Measurements from ENCODE around the gene SLFN11.
"Not testable (repeated sequence)": the region's sequence is repeated elsewhere in the genome, so short reads cannot be mapped to it uniquely, and the experiment has no call there.

The SLFN11 gene, protein sequence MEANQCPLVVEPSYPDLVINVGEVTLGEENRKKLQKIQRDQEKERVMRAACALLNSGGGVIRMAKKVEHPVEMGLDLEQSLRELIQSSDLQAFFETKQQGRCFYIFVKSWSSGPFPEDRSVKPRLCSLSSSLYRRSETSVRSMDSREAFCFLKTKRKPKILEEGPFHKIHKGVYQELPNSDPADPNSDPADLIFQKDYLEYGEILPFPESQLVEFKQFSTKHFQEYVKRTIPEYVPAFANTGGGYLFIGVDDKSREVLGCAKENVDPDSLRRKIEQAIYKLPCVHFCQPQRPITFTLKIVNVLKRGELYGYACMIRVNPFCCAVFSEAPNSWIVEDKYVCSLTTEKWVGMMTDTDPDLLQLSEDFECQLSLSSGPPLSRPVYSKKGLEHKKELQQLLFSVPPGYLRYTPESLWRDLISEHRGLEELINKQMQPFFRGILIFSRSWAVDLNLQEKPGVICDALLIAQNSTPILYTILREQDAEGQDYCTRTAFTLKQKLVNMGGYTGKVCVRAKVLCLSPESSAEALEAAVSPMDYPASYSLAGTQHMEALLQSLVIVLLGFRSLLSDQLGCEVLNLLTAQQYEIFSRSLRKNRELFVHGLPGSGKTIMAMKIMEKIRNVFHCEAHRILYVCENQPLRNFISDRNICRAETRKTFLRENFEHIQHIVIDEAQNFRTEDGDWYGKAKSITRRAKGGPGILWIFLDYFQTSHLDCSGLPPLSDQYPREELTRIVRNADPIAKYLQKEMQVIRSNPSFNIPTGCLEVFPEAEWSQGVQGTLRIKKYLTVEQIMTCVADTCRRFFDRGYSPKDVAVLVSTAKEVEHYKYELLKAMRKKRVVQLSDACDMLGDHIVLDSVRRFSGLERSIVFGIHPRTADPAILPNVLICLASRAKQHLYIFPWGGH

DNA sequence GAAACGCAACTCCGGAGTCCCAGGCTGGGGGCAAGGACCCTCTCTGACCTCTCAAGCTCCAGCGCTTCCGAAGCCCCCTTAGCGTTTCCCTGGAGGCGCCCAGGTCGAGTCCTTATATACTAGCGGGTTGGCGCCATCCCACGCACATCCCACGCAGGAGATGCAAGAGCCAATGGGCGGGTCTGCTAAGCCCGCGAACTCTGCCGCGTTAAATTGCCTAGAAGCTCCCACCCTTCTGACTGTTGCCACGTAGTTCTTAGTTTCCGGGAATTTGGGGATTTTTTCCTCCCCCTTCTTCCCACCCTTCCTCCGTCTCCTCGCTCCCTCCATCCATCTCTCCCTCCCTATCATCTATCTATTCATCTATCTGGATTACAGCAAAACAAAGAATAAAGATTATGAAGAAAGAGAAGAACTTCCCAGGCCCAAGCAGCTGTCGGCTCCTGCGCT is at the start of gene SLFN11:
Gene SLFN11, minus strand, starts transcription at position 88 of the 450 bp plus-strand sequence. CDS start 9,814 bp downstream, outside the sequence.
- DNase-seq (ENCODE audit: low spot score), result peak; percentile 77

DNA sequence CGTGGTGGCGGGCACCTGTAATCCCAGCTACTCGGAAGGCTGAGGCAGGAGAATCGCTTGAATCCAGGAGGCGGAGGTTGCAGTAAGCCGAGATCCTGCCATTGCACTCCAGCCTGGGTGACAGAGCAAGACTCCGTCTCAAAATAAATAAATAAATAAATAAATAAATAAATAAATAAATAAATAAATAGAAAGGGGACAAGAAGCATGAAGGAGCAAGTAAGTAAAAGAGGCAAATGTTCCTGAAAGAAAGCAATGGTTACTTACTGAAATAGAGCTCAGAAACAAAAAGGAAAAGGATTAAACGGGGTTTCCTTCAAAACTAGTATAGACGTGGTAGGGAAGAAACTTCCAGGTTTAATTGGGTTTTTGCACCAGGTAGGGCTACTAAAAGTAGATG is 47.6 kb upstream of the SLFN11 start:
- not testable (repeated sequence) for DNase-seq (ENCODE audit: low spot score)

DNA sequence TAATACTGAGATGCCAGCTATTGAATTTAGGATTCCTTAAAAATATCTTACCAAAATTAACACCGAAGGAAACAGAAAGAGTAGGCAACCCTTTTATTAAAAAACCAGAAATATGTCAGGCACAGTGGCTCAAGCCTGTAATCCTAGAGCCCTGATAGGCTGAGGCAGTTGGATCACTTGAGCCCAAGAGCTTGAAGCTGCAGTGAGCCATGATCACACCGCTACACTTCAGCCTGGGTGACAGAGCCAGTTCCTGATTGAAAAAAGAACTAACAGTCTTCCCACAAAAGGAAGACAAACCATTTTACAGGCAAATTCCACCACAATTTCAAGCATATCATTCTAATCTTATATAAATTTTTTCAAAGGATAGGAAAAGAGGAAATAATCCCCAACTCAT is 43.2 kb upstream of the SLFN11 start:
- no peak for DNase-seq (ENCODE audit: low spot score)

DNA sequence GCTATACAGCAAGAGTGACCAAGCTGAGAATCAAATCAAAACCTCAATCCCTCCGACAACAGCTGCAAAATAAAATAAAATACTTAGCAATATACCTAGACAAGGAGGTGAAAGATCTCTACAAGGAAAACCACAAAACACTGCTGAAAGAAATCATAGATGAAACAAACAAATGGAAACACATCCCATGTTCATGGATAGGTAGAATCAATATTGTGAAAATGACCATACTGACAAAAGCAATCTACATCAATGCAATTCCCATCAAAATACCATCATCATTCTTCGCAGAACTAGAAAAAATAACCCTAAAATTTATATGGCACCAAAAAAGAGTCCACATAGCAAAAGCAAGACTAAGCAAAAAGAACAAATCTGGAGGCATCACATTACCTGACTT is 41.3 kb upstream of the SLFN11 start:
- not testable (repeated sequence) for DNase-seq (ENCODE audit: low spot score)

DNA sequence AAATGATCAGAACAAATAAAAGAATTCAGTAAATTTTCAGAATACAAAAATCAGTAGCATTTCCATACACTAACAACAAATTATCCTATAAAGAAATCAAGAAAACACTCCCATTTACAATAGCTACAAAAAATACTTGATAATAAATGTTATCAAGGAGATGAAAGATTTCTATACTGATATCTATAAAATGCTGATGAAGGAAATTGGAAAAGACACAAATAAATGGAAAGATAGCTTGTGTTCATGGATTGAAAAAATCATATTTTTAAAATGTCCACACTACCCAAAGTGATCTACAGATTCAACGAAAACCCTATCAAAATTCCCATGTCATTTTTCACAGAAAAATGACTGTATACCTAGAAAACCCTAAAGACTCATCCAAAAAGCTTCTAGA is 40.8 kb upstream of the SLFN11 start:
- DNase-seq (ENCODE audit: low spot score), result no peak

DNA sequence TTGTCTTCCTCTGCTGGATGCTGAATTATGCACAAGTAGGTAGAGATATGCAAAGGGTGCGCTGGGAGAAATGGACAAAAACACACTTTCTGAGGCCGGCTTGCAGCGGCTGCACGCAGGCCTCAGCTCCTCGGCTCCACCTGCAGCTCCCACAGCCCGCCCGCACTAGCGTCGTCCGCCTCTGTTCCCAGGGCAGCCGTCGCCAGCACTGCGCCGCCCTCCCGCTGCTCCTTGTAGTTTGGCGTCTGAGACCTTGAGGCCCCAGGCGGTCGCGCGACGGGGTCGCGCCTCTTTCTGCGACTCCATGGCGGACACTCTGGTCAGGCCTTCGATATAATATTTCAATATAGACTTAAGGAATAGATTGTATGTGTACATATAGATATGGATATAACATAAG is 34.1 kb upstream of the SLFN11 start:
- DNase-seq (ENCODE audit: low spot score), result no peak

DNA sequence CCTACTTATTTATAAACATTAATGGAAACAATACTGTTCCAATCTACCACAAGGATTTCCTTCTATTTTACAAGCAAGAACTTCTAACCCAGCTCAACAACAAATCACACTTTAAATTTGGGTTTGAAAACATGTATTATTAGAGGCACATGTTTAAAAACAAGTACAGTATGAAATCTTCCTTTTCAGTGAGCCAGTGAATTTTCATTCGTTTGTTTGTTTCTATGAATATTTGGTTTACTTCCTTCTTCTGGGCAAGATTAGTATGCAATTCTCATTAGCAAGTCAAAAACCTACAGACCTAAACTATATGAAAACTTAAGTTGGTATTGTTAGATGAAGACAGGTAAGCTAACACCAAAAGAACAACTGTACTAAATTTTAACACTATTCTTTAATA is 33.1 kb upstream of the SLFN11 start:
- no peak for DNase-seq (ENCODE audit: low spot score)

DNA sequence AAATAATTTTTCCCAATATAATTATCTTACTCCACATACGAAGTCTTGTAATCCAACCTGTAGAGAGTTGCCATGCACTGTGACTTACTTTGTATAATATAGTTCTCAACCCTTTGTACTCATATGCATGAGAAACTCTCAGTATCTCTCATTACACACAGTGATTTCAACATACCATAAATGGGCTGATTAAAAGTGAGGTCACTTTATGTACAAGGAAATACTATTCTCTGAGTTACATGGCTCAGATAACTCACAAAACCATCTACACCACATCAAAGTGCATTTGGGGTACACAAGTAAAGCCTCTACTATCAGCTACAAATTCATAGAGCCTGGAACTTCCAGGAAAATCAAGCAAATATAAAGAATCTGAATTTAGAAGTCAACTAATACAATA is 30.9 kb upstream of the SLFN11 start:
- peak; percentile 58 for DNase-seq (ENCODE audit: low spot score)

DNA sequence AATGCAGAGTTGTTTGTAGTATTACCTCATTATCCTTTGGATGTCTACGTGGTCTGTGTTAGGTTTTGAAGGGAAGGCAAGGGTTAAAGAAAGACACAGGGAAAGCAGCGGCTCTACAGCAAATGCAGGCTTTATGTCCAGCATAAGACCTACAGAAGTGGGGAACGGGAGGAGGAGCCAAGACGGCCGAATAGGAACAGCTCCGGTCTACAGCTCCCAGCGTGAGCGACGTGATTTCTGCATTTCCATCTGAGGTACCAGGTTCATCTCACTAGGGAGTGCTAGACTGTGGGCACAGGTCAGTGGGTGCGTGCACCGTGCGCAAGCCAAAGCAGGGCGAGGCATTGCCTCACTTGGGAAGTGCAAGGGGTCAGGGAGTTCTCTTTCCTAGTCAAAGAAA is 20.4 kb upstream of the SLFN11 start:
- DNase-seq (ENCODE audit: low spot score), result not testable (repeated sequence)

DNA sequence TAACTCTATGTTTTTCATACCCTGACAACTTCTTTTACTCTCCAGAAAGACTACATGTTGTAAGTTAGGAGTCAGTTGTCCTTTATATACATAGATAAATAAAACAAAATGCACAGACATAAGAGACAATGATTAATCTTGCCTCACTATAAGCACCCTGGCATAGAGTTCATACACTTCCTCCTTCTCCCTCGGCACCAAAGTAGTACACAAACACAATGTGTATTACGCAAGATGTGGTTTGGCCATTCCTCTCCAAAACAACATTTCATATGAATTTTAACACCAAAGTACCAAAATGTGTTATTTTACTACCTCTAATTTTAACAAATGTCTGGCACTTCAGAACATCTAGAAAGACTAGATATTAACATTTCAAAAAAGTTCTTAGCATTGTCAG is 17.2 kb upstream of the SLFN11 start:
- no peak for DNase-seq (ENCODE audit: low spot score)

DNA sequence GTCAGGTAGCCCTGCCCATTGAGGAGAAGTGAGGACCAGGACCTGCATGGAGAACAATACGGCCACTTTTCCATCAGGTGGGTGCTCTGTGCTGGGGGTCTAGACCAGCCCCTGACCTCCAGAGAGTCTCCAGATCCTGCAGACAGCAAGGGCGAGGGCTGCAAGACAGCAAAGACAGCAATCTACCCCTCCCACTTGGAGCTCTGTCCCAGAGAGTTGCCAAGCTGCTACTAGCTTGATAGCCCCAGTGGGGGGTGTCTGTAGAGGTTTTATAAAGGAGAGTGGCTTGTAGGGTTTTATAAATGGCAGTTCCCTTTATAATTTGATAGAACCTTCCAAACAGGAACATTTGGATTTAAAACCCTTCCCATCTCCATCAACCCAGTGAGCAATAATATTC is 16.7 kb upstream of the SLFN11 start:
- no peak for DNase-seq (ENCODE audit: low spot score)

DNA sequence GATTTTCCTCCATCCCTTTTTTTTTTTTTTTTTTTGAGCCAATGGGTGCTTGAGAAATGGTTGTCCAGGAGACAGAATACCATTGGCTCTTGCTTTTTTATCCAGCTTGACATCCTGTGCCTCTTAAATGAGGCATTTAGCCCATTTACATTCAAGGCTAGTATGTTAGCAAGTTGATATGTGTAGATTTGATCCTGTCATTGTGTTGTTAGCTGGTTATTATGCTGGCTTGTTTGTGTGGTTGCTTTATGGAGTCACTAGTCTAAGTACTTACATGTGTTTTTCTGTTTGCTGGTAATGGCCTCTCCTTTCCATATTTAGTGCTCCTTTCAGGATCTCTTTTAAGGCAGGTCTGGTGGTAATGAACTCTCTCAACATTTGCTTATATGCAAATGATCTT is 14.1 kb upstream of the SLFN11 start:
- no peak for DNase-seq (ENCODE audit: low spot score)

DNA sequence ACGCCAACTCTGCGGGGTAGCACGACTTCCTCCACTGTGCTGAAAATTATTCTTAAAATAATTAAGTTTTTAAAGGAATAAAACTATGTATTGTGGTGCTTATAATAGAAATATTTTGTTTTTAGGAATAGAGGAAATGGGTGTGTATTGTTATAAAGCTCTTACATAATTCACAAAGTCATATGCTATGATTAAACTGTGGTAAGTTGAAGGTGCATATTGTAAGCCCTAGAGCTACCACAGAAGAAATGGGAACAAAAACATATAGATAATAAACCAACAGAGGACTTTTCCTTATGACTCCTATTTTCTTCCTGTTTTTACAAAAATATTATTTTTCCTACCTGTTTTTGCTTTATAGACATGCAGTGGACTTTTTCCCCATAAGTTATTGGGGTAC is 4.3 kb upstream of the SLFN11 start:
- no peak for DNase-seq (ENCODE audit: low spot score)

DNA sequence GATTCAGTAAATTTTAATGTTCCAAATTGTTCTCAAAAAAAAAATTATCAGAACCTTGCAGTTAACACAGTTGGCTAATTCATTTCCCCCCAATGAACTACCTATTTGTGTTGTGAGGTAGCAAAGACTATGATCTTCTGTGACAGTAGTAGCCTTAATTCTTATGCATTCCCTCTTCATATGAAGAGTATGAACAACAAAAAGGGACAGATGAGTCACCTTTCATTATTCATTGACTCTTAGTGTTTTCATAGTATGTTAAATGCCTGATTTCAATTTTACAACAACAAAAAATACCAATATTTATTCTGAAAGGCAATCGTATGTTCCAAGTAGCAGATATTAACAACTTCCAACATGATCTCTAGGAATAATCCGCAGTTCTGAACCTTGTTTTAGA is 3.6 kb upstream of the SLFN11 start:
- DNase-seq (ENCODE audit: low spot score), result no peak

DNA sequence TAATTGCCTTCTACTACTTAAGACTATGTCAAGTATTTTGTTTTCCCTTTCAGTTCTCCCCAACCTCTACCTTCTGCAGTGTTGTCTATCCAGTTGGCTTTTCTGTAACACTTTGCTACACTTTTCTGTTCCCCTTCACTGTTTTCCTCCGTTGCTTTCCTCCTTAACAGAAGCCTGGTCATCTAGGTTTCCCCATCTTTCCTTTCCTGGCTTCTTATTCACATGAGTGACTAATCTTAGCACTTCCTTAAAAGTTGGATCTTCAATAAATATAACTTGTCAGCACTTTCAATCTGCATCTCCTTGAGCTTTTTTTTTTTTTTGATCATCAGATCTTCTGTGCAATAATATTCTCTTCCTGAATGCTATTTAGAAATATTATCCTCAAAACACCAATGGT is 2.8 kb upstream of the SLFN11 start:
- no peak for DNase-seq (ENCODE audit: low spot score)

DNA sequence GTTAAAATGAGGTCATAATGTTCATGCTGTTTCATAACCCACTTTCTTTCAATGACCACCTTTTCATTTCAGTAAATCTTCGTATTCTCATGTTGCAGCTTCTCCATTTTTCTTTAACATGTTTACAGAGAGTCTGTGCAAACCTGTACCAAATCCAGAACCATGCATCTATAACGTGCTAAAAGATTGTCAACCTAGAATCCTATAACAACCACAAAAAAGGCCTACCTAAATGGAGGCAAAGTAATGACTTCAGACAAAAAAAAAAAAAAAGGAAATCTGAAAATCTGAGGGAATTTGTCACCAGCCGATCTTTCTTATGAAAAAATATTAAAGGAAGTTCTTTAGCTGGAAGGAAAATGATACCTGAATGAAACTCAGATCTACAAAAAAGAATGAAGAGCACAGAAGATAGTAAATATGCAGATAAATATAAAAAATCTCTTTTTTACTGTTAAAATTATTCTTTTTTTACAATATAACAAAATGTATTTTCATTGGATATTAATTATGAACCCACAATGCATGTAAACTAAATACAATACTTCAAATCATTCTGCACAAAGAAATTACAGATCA is 1.4 kb upstream of the SLFN11 start:
- DNase-seq (ENCODE audit: low spot score), result no peak

DNA sequence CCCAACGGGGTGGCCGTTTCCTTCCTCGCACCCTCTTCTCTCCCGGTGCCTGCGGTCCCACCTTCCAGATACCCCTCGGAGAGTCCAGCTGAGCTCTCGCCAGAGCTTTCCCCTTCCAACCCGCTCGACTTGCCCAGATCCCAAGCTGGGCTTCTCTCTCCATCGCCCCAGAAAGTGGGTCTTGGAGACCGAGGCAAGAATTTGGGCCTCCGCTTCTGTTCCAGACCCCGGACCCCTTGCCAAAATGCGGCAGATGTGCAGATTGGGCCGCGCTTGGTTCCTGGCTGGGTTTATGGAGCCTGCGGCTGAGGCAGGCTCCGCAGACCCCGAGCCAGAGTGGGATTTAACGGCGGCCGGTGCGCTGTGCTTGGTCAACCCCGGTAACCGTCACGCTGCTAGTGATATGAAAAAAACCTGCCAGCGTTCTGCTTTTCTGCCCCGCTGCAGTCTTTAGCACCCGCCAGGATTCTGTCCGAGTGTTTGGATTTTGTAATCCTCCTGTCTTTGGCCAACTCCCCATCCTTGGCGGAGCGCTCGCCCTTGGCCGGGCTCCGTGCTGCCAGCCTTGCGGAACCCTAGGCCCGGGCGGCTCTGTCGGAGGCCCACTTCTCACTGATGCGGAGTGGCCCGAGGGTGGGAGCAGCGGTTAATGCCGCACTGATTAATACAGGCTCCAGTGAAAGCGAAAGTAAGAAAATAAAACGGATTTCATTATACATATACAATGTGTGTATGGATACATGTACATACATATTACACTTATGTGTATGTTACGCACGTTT is 754 bp upstream of the SLFN11 start:
- peak; percentile 50 for DNase-seq (ENCODE audit: low spot score)

DNA sequence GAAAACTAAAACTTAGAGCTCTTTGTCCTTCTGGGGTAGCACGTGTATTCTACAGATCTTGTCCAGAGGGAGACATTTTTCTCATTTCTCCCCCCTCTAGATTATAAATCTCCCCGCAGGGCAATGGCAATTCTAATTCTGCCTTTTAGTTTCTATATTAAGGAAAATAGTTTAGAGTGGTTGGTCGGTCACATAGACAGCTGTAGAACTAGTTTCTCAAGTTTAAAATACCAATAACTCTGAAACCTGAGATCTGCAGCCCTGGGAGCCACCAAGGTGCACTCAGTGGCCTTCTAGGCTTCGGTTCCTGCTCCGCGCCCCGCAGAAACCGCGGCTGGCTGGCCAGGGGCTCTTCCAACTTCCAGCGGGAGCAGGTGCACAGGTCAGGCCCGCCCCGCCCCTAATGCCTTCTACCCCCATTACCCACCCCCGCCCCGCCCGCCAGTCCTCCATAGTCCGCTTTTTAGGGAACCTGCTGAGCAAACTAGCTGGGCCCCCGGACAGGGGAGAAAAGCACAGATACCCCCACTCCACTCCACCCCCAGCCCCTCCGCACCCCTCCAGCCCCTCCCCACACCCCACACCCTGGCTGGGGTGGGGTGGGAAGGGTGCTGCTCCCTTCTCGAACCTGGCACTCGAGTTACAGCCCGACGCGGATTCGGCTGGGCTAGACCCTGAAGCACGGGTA is 431 bp downstream of the SLFN11 start:
- peak; percentile 21 for DNase-seq (ENCODE audit: low spot score)

DNA sequence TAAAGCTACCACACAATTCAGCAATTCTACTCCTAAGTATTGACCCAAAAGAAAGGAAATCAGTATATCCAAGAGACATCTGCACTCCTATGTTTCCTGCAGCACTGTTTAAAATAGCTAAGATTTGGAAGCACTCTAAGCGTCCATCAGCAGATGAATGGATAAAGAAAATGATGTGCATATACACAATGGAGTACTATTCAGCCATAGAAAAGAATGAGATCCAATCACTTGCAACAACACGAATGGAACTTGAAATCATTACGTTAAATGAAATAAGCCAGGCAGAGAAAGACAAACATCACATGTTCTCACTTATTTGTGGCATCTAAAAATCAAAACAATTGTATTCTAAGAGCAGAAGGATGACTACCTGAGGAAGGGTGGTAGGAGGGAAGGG is 1.5 kb downstream of the SLFN11 start:
- DNase-seq (ENCODE audit: low spot score), result no peak

DNA sequence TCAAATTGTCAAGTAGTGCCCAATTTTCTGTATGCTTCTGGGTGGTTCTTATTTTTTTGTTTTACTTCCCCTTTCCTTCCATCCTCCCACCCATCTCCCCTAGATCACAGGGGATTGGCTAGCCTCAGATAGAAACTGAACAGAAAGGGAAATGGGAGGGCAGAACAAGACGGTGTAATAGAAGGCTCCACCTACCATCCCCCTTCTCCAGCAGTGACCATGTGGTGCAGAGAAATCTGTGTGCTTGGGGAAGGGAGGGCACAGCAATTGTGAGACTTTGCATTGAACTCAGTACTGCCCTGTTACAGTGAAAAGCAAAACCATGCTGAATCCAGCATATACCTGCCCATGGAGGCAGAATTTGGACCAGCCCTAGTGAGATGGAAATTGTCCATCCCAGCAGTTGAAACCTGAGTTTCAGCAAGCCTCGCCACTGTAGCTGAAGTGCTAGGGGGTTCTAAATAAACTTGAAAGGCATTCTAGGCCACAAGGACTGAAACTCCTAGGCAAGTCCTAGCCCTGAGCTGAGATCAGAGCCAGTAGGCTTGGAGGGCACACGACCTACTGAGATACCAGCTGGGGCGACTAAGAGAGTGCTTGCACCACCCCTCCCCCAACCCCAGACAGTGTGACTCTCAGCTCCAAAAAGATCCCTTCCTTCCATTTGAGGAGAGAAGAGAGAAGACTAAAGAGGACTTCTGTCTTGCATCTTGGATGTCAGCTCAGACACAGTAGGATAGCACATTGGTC is 5.2 kb downstream of the SLFN11 start:
- peak; percentile 52 for DNase-seq (ENCODE audit: low spot score)

DNA sequence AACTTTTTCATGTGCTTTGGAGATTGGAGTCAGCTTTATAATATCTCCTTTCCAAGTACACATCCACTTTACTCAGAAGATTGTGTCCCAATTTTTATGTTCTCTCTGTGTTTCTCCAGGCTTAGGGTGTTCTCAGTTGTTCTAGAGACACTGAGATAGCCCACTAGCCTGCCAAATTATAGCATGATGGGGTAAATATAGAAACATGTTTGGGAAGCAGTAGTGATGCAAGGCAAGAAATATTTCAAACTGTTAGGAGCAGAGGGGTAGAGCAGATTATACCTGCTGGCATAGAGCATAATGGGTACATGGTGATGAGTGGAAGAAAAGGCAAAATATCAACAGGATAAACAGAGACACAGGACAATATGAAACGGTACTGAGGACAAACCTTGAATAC is 12.4 kb downstream of the SLFN11 start:
- DNase-seq (ENCODE audit: low spot score), result no peak
